ENCODE data around the gene KCNQ2.

DNA sequence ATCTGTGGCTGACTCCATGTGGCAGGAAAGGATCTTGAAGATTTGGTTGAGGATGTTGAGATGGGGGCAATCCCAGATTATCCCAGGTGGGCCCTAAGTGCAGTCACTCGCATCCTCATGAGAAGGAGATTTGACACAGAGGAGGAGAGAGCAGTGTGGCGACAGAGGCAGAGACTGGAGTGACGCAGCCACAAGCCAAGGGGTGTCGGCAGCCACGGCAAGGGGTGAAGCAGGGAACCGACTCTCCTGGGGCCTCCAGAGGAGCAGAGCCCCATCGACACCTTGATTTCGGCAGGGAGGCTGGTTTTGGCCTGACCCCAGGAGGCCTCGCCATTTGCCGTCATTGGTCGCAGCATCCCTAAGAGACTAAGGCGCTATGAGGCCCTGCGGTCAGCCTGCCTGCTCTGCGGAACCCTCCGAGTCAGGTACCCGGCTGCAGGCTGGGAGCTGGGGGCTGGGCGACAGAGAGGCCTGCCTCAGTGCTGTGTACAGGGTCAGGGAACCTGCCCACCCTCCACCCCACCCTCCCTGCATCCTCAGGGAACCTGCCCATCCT is 13.9 kb upstream of the KCNQ2 start:
- TF ChIP-seq, protein P1, sequence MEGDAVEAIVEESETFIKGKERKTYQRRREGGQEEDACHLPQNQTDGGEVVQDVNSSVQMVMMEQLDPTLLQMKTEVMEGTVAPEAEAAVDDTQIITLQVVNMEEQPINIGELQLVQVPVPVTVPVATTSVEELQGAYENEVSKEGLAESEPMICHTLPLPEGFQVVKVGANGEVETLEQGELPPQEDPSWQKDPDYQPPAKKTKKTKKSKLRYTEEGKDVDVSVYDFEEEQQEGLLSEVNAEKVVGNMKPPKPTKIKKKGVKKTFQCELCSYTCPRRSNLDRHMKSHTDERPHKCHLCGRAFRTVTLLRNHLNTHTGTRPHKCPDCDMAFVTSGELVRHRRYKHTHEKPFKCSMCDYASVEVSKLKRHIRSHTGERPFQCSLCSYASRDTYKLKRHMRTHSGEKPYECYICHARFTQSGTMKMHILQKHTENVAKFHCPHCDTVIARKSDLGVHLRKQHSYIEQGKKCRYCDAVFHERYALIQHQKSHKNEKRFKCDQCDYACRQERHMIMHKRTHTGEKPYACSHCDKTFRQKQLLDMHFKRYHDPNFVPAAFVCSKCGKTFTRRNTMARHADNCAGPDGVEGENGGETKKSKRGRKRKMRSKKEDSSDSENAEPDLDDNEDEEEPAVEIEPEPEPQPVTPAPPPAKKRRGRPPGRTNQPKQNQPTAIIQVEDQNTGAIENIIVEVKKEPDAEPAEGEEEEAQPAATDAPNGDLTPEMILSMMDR (conservative IDR thresholded peaks at IDR 0.05) = no peak
- no peak for TF ChIP-seq EZH2 (IDR thresholded peaks at IDR 0.05; ENCODE audit: low read depth)
